22Rv1 (cell line): ENCODE results near the gene TIMMDC1.

Experiments used
- CTCF ChIP-seq: fragments of 450-650 bp; IDR thresholded peaks from 2 replicates; pipeline ENCODE4 v1.5.1; 2017; ENCODE audit warnings: mild to moderate bottlenecking
- ZFX ChIP-seq: fragments of 450-650 bp; IDR thresholded peaks from 2 replicates; pipeline ENCODE4 v1.6.1; 2017; ENCODE audit warnings: antibody characterized with exemption, borderline replicate concordance

GRCh38 chr3:119470866-119471265, 27.5 kb upstream of the TIMMDC1 start:
- TF ChIP-seq CTCF (no peak), ZFX (no peak)
